NB4 (cell line): ENCODE data around the gene NAA60.

Experiments
- DNase-seq: peaks from one replicate; pipeline ENCODE4 v3.0.0; 2010; ENCODE audit warnings: low read depth
- H3K4me3 ChIP-seq: one replicate; pipeline ENCODE4 v1.5.1; 2011; ENCODE audit warnings: mild to moderate bottlenecking, low read depth, low read length, moderate library complexity
- MYC ChIP-seq: IDR thresholded peaks from 2 replicates; pipeline ENCODE4 v1.6.1; 2011; ENCODE audit warnings: low read depth, low read length
- POLR2A ChIP-seq: IDR thresholded peaks from 2 replicates; pipeline ENCODE4 v1.6.1; 2011; ENCODE audit warnings: mild to moderate bottlenecking; ENCODE audit not compliant: insufficient read length; ENCODE audit errors: extremely low read depth
- TF ChIP-seq, protein P1 (sequence below): IDR thresholded peaks from 2 replicates; pipeline ENCODE4 v1.6.1; 2011; ENCODE audit warnings: low read depth, low read length
- TF ChIP-seq, protein P2 (sequence below): IDR thresholded peaks from one replicate; pipeline ENCODE4 v1.5.1; 2012; ENCODE audit warnings: low read depth, low read length

Gene NAA60

DNA sequence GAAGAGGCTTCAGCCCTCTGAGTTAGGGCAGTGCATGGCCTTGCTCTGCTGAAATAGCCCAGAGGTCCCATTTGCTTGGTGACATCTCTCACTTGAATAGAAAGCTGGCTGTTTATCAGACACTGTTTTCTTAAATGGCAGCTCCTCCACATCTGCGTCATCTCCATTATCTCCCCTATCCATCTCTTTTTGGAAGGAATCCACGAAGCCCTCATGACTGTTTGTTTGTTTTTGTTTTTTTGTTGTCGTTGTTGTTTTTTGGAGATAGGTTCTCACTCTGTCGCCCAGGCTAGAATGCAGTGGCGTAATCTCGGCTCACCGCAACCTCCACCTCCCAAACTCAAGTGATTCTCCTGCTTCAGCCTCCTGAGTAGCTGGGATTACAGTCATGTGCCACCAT, 16.6 kb downstream of the NAA60 start:
- TF ChIP-seq, protein P1, sequence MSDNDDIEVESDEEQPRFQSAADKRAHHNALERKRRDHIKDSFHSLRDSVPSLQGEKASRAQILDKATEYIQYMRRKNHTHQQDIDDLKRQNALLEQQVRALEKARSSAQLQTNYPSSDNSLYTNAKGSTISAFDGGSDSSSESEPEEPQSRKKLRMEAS, result no peak
- TF ChIP-seq POLR2A (no peak), MYC (no peak)
- TF ChIP-seq, protein P2, sequence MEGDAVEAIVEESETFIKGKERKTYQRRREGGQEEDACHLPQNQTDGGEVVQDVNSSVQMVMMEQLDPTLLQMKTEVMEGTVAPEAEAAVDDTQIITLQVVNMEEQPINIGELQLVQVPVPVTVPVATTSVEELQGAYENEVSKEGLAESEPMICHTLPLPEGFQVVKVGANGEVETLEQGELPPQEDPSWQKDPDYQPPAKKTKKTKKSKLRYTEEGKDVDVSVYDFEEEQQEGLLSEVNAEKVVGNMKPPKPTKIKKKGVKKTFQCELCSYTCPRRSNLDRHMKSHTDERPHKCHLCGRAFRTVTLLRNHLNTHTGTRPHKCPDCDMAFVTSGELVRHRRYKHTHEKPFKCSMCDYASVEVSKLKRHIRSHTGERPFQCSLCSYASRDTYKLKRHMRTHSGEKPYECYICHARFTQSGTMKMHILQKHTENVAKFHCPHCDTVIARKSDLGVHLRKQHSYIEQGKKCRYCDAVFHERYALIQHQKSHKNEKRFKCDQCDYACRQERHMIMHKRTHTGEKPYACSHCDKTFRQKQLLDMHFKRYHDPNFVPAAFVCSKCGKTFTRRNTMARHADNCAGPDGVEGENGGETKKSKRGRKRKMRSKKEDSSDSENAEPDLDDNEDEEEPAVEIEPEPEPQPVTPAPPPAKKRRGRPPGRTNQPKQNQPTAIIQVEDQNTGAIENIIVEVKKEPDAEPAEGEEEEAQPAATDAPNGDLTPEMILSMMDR, result no peak
- no peak for DNase-seq
- no peak overlapping the region for H3K4me3 ChIP-seq

DNA sequence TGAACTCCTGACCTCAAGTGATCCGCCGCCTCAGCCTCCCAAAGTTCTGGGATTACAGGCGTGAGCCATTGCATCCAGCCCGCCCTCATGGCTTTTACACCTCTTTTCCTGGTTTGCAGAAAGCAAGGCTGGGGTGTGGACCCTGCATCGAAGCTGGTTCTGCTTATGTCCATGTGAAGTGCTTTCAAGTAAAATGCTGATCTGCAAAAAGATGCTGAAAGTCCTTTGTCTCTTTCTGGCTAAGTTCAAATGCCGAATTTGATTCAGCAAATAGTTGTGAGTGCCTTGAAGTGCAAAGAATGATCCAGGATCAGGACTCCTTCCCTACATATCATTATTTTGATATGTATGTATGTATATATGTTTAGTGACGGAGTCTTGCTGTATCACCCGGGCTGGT, 17.1 kb downstream of the NAA60 start:
- TF ChIP-seq POLR2A, result no peak
- TF ChIP-seq, protein P1, result no peak
- TF ChIP-seq, protein P2, result no peak
- TF ChIP-seq MYC, result no peak
- no peak for DNase-seq
- peak overlapping the region; percentile 28 for H3K4me3 ChIP-seq

DNA sequence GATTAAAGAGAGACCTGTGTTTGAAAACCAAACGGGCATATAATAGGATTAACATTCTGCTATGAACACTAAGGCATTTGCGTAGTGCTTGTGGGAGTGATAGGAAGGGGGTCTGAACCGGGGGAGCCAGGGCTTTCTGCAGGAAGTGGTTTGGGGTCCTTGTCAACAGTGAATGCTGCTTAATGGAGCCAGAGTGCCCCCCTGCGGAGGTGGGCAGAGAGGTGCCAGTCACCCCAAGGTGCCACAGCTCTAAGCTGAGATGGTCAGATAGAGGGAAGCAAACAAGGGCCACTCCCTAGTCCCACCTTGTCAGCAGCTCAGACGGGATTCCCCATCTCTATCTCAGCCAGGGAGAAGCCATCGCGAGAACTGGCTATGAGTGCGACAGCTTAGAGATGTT, 17.7 kb downstream of the NAA60 start:
- H3K4me3 ChIP-seq, result peak overlapping the region; percentile 28
- DNase-seq, result peak; percentile 69
- TF ChIP-seq MYC, result no peak
- TF ChIP-seq, protein P2, result no peak
- no peak for TF ChIP-seq POLR2A
- TF ChIP-seq, protein P1, result no peak

DNA sequence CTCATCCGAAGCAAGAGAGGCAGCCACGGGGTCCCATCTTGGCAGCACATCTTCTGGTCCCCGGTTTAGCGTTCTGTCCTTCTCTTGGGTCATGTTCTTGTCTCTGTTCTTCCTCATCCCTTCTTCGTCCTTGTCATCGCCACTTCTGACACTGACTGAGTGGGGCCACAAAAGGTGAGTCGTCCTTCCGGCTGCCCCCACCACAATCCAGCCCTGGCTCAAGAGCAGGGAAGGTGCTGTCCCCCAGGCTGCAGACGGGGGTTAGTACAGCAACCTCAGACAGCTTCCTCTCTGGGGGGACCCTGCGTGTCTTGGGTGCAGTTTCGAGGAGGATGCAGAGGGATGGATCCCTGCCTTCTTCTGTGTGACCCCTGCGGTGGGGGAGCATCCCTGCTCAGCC, 21.8 kb downstream of the NAA60 start:
- no peak for DNase-seq
- TF ChIP-seq, protein P1, result no peak
- TF ChIP-seq MYC (no peak), POLR2A (no peak)
- TF ChIP-seq, protein P2, result no peak
- H3K4me3 ChIP-seq, result no peak overlapping the region

DNA sequence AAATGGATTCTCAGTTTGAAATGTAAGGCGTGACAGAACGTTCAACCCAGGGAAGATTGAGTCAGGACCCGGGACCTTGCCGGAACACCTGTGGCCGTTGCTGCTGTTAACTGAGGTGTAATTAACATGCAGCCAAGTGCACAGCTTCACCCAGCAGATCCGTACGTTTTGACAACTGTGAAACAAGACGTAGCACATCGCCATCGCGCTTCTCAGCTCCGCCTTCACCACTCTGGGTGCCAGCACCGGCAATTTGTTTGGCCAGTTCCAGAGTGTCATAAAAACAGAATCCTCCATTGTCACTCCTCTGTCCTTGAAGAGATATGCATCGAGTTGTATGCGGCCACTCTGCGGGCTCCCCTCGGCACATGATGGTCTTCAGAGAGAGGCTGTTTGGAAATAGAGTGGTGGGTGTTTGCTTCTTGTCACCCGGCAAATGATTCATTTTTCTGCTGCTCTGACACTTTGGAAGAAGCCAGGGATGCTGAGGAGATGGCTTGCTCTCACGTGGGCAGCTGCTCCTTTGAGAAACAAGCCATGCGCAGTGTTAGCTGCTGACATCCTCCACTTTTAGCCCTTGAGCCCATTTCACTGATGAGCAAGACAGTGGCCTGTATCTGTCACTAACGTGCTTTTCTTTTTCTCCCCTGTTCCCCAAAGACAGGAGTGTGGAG, 22.6 kb downstream of the NAA60 start:
- H3K4me3 ChIP-seq, result no peak overlapping the region
- no peak for TF ChIP-seq MYC
- TF ChIP-seq, protein P2, result no peak
- TF ChIP-seq, protein P1, result no peak
- TF ChIP-seq POLR2A, result no peak
- DNase-seq, result no peak

DNA sequence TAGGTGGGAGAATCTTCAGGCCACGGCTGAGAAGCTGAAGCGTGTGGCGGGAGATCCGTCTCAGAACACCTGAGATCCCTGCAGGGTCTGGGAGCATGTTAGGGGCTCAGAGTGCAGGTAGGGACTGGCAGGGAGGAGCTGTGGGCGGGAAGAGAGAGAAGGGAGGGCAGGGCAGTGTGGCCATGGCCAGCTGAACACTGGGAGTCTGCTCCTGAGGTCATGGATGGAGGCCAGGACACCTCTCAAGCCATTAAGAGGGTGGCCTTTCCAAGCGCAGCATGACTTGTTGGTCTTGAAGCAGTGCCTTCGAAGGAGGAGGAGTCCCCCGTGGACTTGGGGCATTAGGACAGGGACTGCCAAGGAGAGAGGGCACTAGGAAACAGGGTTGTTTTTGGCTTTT, 23.7 kb downstream of the NAA60 start:
- DNase-seq, result no peak
- no peak overlapping the region for H3K4me3 ChIP-seq
- TF ChIP-seq POLR2A, result no peak
